Fibroblast of lung (primary cell): ENCODE measurements around the gene TNFAIP2.

Source experiments
- CTCF ChIP-seq, 2 donors: IDR thresholded peaks in 1 of 2; conservative IDR thresholded peaks in 1 of 2; 1 replicate in 1 of 2; 2 replicates in 1 of 2; pipeline ENCODE4 v1.5.1; 2011 to 2012; ENCODE audit warnings: low read length in 2 of 2, control low read depth in 1 of 2, inconsistent platforms in 1 of 2, low read depth in 1 of 2, mild to moderate bottlenecking in 1 of 2
- EZH2 ChIP-seq: IDR thresholded peaks from 2 replicates; pipeline ENCODE4 v1.5.1; 2012; ENCODE audit warnings: low read length, control low read depth, mild to moderate bottlenecking; ENCODE audit errors: missing control alignments

- no peak for TF ChIP-seq CTCF (conservative IDR thresholded peaks at IDR 0.05 in 1 of 2, IDR thresholded peaks at IDR 0.05 in 1 of 2; ENCODE audit: low read depth in 1 of 2, low read length in 2 of 2)
- TF ChIP-seq EZH2 = no peak
Observed at GRCh38 chr14:103169954-103170353, 46.7 kb downstream of the TNFAIP2 start.
